Measurements from ENCODE around the gene INSL3.

- TF ChIP-seq CTCF (conservative IDR thresholded peaks at IDR 0.05; ENCODE audit: low read depth, low read length) (no peak), EZH2 (IDR thresholded peaks at IDR 0.05; ENCODE audit: borderline replicate concordance, low read depth, low read length, poor library complexity, severe bottlenecking) (no peak)
These were observed 39.7 kb upstream of the INSL3 start for GRCh38 chr19:17860993-17861360.
